Gastrocnemius medialis (tissue), 4 donors: ENCODE measurements around the gene CHCHD4.

Source experiments
- POLR2A ChIP-seq, 2 donors: fragments of 450-650 bp; IDR thresholded peaks; one replicate each; pipeline ENCODE4 v1.6.1; 2017; ENCODE audit warnings: antibody characterized with exemption in 2 of 2, mild to moderate bottlenecking in 2 of 2, moderate library complexity in 2 of 2
- TF ChIP-seq, protein P1 (sequence below), 5 experiments: fragments of 450-650 bp in 3 of 5; fragments of 200-600 bp in 2 of 5; sonication (generic) in 2 of 5; IDR thresholded peaks in 4 of 5; conservative IDR thresholded peaks in 1 of 5; 1 replicate in 4 of 5; 2 replicates in 1 of 5; pipeline ENCODE4 v1.5.1; 2016 to 2019; ENCODE audit warnings: antibody characterized with exemption in 5 of 5, mild to moderate bottlenecking in 3 of 5, moderate library complexity in 3 of 5

DNA sequence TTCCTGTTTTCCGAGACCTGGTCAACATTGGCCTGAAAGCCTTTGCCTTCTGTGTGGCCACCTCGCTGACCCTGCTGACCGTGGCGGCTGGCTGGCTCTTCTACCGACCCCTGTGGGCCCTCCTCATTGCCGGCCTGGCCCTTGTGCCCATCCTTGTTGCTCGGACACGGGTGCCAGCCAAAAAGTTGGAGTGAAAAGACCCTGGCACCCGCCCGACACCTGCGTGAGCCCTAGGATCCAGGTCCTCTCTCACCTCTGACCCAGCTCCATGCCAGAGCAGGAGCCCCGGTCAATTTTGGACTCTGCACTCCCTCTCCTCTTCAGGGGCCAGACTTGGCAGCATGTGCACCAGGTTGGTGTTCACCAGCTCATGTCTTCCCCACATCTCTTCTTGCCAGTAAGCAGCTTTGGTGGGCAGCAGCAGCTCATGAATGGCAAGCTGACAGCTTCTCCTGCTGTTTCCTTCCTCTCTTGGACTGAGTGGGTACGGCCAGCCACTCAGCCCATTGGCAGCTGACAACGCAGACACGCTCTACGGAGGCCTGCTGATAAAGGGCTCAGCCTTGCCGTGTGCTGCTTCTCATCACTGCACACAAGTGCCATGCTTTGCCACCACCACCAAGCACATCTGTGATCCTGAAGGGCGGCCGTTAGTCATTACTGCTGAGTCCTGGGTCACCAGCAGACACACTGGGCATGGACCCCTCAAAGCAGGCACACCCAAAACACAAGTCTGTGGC, 17.1 kb upstream of the CHCHD4 start:
- TF ChIP-seq, protein P1, sequence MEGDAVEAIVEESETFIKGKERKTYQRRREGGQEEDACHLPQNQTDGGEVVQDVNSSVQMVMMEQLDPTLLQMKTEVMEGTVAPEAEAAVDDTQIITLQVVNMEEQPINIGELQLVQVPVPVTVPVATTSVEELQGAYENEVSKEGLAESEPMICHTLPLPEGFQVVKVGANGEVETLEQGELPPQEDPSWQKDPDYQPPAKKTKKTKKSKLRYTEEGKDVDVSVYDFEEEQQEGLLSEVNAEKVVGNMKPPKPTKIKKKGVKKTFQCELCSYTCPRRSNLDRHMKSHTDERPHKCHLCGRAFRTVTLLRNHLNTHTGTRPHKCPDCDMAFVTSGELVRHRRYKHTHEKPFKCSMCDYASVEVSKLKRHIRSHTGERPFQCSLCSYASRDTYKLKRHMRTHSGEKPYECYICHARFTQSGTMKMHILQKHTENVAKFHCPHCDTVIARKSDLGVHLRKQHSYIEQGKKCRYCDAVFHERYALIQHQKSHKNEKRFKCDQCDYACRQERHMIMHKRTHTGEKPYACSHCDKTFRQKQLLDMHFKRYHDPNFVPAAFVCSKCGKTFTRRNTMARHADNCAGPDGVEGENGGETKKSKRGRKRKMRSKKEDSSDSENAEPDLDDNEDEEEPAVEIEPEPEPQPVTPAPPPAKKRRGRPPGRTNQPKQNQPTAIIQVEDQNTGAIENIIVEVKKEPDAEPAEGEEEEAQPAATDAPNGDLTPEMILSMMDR (IDR thresholded peaks at IDR 0.05 in 4 of 5, conservative IDR thresholded peaks at IDR 0.05 in 1 of 5): no peak
- no peak for TF ChIP-seq POLR2A (IDR thresholded peaks at IDR 0.05)
